K562 (cell line): ENCODE measurements around the gene SH2D5. TPM values are rescaled to one million over a fixed set of nuclear protein-coding genes. Genes with fewer than 3 reads are reported as not detected.

Source experiments
- ARID4B ChIP-seq: sonication (generic); formaldehyde crosslinking; IDR thresholded peaks from 2 replicates; pipeline ENCODE4 v1.8.0; 2022; ENCODE audit warnings: mild to moderate bottlenecking, missing genetic modification reagents
- ATF1 ChIP-seq, 2 experiments: fragments of 450-650 bp in 1 of 2; IDR thresholded peaks; 2 replicates each; pipeline ENCODE4 v1.6.1; 2016; ENCODE audit warnings: missing compliant biosample characterization in 1 of 2, missing genetic modification characterization in 1 of 2
- BRCA1 ChIP-seq, 2 experiments: fragments of 450-650 bp in 1 of 2; sonication (generic) in 1 of 2; formaldehyde crosslinking in 1 of 2; IDR thresholded peaks; 2 replicates each; pipeline versions ENCODE4 v1.5.0 to v1.6.1; 2017 to 2020; ENCODE audit warnings: mild to moderate bottlenecking in 1 of 2, missing genetic modification reagents in 1 of 2
- CREBBP ChIP-seq: IDR thresholded peaks from one replicate; pipeline ENCODE4 v1.6.1; 2012; ENCODE audit warnings: low read depth, mild to moderate bottlenecking, control low read depth, inconsistent platforms, low read length
- CREM ChIP-seq: IDR thresholded peaks from 2 replicates; pipeline ENCODE4 v1.6.1; 2014; ENCODE audit warnings: antibody characterized with exemption, low read depth
- CXXC5 ChIP-seq: fragments of 250-450 bp; sonication (Bioruptor Pico); IDR thresholded peaks from 2 replicates; pipeline ENCODE4 v1.8.0; 2022; ENCODE audit warnings: inconsistent platforms, mild to moderate bottlenecking, moderate library complexity
- DNMT1 ChIP-seq: fragments of 450-650 bp; IDR thresholded peaks from 2 replicates; pipeline ENCODE4 v1.6.1; 2016; ENCODE audit warnings: antibody characterized with exemption, mild to moderate bottlenecking
- HMGN3 ChIP-seq: IDR thresholded peaks from 2 replicates; pipeline ENCODE4 v1.6.1; 2011; ENCODE audit warnings: borderline replicate concordance, low read depth, mild to moderate bottlenecking, mixed read lengths, low read length; ENCODE audit not compliant: insufficient read length; ENCODE audit errors: extremely low read depth
- KDM2B ChIP-seq: fragments of 250-450 bp; sonication (Bioruptor Pico); IDR thresholded peaks from 2 replicates; pipeline ENCODE4 v1.8.0; 2021; ENCODE audit warnings: mild to moderate bottlenecking, moderate library complexity
- MNT ChIP-seq, 2 experiments: fragments of 450-650 bp; conservative IDR thresholded peaks; 2 replicates each; pipeline ENCODE4 v1.6.1; 2017; ENCODE audit warnings: mild to moderate bottlenecking in 2 of 2, moderate library complexity in 2 of 2
- MXI1 ChIP-seq: IDR thresholded peaks from 2 replicates; pipeline ENCODE4 v1.6.1; 2011; ENCODE audit warnings: low read depth, mild to moderate bottlenecking, improper control_type of control experiment, low read length
- PHF21A ChIP-seq: fragments of 450-650 bp; IDR thresholded peaks from 2 replicates; pipeline ENCODE4 v1.6.1; 2017; ENCODE audit warnings: low read depth, borderline replicate concordance
- POLR3A ChIP-seq: IDR thresholded peaks from 2 replicates; pipeline ENCODE4 v1.6.1; 2011; ENCODE audit warnings: borderline replicate concordance, mild to moderate bottlenecking, moderate library complexity; ENCODE audit not compliant: insufficient read length, insufficient read depth; ENCODE audit errors: extremely low read depth
- RBFOX2 ChIP-seq: fragments of 200-400 bp; formaldehyde crosslinking; IDR thresholded peaks from 2 replicates; pipeline ENCODE4 v1.6.1; 2017; ENCODE audit warnings: low read depth, mild to moderate bottlenecking, low read length, moderate library complexity
- RFX1 ChIP-seq: fragments of 450-650 bp; IDR thresholded peaks from 2 replicates; pipeline ENCODE4 v1.6.1; 2016; ENCODE audit warnings: mild to moderate bottlenecking, moderate library complexity
- SAFB ChIP-seq: fragments of 200-400 bp; formaldehyde crosslinking; IDR thresholded peaks from 2 replicates; pipeline ENCODE4 v1.6.1; 2017; ENCODE audit warnings: low read depth, low read length, borderline replicate concordance
- ZFX ChIP-seq: sonication (generic); formaldehyde crosslinking; IDR thresholded peaks from 2 replicates; pipeline ENCODE4 v1.8.0; 2022; ENCODE audit warnings: mild to moderate bottlenecking, missing genetic modification reagents, moderate library complexity
- polyA plus RNA-seq, 8 experiments: library from polyadenylated mRNA; depleted of rRNA in 4 of 8; stranded (reverse) in 5 of 8; unstranded in 3 of 8; fragments of >200 nt; fragmentation: Nextera tagmentation in 2 of 8; fragmentation: Illumina TruSeq in 1 of 8; extraction: Ambion mirVana in 2 of 8; extraction: Trizol in 1 of 8; gene quantifications; 2 replicates each; pipeline versions ENCODE4 v1.2.1 to v1.2.3, GENCODE V29; 2011 to 2014; ENCODE audit warnings: inconsistent platforms in 1 of 8, missing spikeins in 1 of 8
- total RNA-seq, 7 experiments: library from RNA; depleted of rRNA in 6 of 7; stranded (reverse); fragments of >200 nt in 6 of 7; fragmentation: Illumina TruSeq in 2 of 7; extraction: Trizol in 2 of 7; gene quantifications; 2 replicates each; pipeline versions ENCODE4 v1.2.1 to v1.2.3, GENCODE V29; 2011 to 2021; ENCODE audit warnings: low replicate concordance in 1 of 7
- TF ChIP-seq, protein P1 (sequence below): sonication (generic); formaldehyde crosslinking; IDR thresholded peaks from 2 replicates; pipeline ENCODE4 v1.8.0; 2022; ENCODE audit warnings: mild to moderate bottlenecking, low read depth, missing genetic modification reagents

The SH2D5 gene
- total and polyA plus RNA-seq, 9 of the 15 experiments (the other 6 are each of a cell fraction or from before 2014, with no cell fraction given) = 0.06 to 0.11 TPM; not detected in 7

- TF ChIP-seq MNT (conservative IDR thresholded peaks at IDR 0.05) = peak in 1 of 2 experiments; percentile 10; a peak in 2 of 4 replicates
- peak; percentile 32; the same call in 1 of the 2 replicates for TF ChIP-seq MXI1
- TF ChIP-seq CREM = peak; percentile 74
- TF ChIP-seq RBFOX2 = 0 out of 2 replicates have a peak, but pooled peaks have one; percentile 23
- no peak for TF ChIP-seq DNMT1
- TF ChIP-seq SAFB = no peak
- TF ChIP-seq ZFX (CRISPR knock-in tag) = peak; percentile 40
- TF ChIP-seq PHF21A = no peak
- no peak for TF ChIP-seq ATF1 (CRISPR knock-in tag; IDR thresholded peaks at IDR 0.05)
- TF ChIP-seq ATF1 (tag; IDR thresholded peaks at IDR 0.05) = peak; percentile 49
- peak; percentile 78 for TF ChIP-seq RFX1
- peak; percentile 82 for TF ChIP-seq ARID4B
- no peak for TF ChIP-seq BRCA1 (IDR thresholded peaks at IDR 0.05)
- 0 out of 2 replicates have a peak, but pooled peaks have one; percentile 39 for TF ChIP-seq BRCA1 (CRISPR knock-in tag; IDR thresholded peaks at IDR 0.05)
- peak; percentile 65 for TF ChIP-seq HMGN3
- TF ChIP-seq CREBBP = no peak
- peak; percentile 97 for TF ChIP-seq KDM2B (CRISPR knock-in tag)
- TF ChIP-seq POLR3A = no peak
- TF ChIP-seq CXXC5 (CRISPR knock-in tag) = peak; percentile 78
- TF ChIP-seq, protein P1, sequence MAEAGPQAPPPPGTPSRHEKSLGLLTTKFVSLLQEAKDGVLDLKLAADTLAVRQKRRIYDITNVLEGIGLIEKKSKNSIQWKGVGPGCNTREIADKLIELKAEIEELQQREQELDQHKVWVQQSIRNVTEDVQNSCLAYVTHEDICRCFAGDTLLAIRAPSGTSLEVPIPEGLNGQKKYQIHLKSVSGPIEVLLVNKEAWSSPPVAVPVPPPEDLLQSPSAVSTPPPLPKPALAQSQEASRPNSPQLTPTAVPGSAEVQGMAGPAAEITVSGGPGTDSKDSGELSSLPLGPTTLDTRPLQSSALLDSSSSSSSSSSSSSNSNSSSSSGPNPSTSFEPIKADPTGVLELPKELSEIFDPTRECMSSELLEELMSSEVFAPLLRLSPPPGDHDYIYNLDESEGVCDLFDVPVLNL = no peak
Measured at GRCh38 chr1:20717452-20718342, 14.8 kb downstream of the SH2D5 start, which contains the start of gene KIF17 (continued).
